NCI-H2029 (cell line): ENCODE data around the gene THRAP3.
"Not testable (repeated sequence)": the region's sequence is repeated elsewhere in the genome, so short reads cannot be mapped to it uniquely, and the experiment has no call there.

Experiments
- DNase-seq: peaks from one replicate; lab custom pipeline; 2025; lab: John Stamatoyannopoulos, UW

Gene THRAP3

DNA sequence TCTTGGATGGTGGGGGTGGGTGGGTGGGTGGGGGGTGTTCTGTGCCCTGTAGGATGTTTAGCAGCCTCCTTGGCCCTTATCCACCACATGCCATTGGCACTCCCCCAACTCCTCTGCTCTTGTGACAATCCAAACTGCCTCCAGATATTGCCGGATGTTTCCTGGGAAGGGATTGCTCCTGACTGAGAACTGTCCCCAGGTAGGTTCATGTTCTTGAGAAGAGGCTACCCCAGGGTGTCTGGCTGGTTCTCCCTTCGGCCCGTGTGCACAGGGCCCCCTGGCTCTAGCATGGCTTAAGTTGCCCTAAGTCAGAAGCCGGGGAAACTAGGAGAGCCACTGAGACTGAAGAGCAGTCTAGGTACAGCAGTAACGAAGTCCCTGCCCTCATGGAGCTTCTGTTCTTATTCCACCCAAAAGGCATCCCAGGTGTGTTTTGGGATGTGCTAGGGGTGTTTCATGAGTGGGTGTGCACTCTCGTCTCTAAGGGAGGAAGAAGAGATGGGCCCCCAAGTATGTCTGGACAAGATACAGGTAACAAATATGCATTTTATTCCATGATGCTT lies 19.8 kb upstream of the THRAP3 start:
- DNase-seq = peak; percentile 44

DNA sequence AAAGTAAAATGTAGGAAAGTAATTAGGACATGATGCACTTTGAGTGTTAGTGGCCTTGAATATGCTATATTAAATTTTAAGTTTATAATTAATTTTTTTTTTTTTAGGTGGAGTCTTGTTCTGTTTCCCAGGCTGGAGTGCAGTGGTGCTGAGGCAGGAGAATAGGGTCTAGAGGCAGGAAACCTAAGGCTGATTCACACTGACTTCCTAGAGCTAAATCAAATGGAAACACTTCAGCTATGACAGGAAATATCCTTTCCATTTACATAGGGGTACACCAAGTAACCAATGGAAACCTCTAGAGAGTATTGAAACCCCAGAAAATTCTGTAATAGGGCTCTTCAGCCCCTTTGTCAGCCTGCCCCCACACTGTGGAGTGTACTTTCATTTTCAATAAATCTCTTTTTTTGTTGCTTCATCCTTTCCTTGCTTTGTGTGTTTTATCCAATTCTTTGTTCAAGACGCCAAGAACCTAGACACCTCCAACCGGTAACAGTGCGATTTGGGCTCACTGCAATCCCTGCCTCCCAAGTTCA lies 17.9 kb upstream of the THRAP3 start:
- no peak for DNase-seq

DNA sequence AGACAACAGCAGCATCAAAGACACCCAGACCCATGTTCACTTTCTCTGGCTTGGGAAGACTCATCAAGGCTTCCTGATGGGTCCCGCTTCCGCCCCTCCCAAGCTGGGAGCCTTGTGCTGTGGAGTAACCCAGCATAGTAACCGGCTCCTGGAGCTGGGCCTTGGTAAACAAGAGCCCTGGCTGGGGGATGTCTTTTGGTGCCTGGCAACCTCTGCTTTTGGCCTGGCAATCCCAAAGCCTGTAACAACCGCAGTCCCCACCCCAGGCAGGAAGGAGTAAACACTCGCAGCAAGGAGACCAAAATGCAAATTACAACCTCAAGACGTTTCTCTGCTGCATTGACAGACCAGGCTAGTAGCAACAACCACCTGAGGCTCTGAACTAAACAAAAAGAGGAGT lies 16.9 kb upstream of the THRAP3 start:
- peak; percentile 77 for DNase-seq

DNA sequence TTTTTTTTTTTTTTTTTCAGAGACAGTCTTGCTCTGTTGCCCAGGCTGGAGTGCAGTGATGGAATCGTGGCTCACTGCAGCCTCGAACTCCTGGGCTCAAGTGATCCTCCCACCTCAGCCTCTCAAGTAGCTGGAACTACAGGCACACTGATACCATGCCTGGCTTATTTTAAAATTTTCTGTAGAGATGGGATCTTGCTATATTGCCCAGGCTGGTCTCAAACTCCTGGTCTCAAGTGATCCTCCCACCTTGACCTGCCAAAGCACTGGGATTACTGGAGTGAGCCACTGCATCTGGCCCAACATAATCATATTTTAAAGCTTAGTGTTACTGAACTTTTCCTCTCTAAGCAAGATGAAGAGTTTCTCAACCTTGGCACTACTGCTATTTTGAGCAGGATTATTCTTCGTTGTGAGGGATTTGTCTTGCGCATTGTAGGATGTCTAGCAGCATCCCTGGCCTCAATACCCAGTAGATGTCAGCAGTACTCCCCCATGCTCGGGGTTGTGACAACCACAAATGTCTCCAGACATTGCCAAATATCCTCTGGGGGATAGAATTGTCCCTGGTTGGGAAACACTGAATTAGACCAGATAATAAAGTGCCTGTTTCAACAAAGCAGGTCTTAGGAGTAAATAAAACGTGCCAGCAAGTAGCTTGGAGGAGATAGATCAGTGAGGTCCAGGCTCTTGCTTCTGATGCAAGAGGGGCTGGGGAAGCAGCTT lies 15.1 kb upstream of the THRAP3 start:
- no peak for DNase-seq

DNA sequence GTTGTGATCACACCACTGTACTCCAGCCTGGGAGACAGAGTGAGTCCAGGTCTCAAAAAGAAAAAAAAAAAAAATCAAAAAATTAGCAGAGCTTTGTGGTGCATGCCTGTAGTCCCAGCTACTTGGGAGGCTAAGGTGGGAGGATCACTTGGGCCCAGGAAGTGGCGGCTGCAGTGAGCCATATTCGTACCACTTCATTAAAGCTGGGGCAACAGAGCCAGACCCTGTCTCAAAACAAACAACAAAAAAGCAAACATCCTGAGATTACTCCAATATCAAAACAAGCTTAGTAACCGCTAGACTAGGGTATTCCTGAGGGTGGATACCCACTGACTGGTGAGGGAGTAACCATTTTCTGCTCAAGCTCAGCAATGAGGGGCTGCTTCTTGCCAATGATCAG lies 12.9 kb upstream of the THRAP3 start:
- DNase-seq = no peak

DNA sequence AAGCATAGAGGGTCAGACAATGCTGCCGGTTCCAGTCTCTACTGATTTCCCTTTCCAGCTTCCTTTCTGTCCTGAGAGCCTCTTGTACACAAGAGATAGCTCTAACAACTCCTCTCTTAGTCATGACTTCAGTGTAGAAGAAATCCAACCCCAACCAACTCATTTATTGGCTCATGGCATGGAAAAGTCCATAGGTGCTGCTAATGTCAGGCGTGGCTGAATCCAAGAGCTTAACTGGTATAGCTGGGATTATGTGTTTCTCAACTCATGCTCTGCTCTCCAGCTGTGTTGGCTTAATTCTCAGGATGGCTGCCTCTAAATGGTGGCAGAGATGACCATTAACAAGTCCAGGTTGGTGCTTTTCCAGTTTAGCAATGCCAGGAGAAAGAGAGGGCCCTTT lies 12.4 kb upstream of the THRAP3 start:
- no peak for DNase-seq

DNA sequence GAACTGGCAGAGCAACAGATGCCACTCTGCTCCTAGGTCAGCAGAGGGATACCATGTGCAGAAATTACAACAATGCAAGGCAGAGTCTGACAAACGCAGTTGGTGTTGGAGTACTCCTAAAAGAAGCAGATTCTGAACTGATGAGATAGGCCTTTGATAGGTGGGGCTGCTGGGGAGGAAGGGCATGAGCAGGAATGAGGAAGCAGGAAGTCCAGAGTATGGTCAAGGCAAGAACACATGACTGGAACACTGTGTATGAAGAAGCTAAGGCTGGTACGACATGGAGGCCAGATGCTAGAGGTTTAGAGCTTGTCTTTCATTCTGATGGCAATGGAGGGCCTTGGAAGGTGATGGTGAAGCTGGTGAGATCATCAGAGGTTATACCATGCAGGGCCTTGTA lies 11.5 kb upstream of the THRAP3 start:
- DNase-seq = no peak

DNA sequence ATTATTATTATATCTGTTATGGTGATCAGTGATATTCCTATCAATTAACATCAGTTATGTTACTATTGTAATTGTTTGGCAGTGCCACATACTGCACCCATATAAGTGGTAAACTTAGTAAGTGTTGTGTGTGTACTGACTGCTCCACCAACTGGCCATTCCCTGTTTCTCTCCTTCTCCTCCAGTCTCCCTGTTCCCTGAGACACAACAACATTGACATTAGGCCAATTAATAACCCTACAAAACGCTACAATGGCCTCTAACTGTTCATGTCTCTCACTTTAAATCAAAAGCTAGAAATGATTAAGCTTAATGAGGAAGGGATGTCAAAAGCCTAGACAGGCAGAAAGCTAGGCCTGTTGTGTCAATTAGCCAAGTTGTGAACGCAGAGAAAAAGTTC lies 6.6 kb upstream of the THRAP3 start:
- no peak for DNase-seq

DNA sequence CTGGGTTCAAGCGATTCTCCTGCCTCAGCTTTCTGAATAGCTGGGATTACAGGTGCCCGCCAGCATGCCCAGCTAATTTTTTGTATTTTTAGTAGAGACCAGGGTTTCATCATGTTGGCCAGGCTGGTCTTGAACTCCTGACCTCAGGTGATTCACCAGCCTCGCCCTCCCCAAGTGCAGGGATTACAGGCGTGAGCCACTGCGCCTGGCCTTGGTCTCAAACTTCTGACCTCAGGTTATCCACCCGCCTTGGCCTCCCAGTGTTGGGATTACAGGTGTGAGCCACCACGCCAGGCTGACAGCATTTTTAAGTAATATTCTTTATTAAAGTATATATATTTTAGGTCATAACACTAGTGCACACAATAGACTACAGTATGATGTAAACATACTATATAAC lies 2.3 kb upstream of the THRAP3 start:
- DNase-seq = not testable (repeated sequence)

DNA sequence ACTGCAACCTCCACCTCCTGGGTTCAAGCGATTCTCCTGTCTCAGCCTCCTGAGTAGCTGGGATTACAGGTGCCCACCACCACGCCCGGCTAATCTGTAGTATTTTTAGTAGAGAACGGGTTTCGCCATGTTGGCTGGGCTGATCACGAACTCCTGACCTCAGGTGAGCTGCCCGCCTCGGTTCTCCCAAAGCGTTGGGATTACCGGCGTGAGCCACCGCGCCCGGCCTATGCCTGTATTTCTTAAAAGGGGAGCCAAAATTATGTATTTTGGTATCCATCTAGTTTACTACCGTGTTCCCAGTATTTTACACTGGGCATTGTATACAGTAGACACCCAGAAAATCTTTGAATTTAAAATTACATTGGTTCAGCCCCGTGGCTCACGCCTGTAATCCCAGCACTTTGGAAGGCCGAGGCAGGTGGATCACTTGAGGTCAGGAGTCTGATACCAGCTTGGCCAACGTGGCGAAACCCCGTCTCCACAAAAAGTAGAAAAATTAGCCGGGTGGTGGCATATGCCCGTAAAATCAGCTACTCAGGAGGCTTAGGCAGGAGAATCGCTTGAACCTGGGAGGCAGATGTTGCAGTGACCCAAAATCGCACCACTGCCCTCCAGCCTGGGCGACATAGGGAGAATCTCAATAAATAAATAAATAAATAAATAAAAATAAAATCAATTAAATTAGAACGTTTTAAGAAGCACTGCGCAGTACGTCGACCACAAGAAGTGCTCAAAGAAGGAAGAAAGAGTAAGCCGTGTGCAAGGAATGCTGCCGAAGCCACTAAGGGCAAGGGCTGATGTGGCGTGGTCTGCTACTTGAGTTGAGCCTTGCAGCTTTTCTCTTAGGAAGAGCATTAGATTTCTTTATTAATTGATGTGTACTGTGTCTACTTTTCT lies 1.5 kb upstream of the THRAP3 start:
- DNase-seq = no peak

DNA sequence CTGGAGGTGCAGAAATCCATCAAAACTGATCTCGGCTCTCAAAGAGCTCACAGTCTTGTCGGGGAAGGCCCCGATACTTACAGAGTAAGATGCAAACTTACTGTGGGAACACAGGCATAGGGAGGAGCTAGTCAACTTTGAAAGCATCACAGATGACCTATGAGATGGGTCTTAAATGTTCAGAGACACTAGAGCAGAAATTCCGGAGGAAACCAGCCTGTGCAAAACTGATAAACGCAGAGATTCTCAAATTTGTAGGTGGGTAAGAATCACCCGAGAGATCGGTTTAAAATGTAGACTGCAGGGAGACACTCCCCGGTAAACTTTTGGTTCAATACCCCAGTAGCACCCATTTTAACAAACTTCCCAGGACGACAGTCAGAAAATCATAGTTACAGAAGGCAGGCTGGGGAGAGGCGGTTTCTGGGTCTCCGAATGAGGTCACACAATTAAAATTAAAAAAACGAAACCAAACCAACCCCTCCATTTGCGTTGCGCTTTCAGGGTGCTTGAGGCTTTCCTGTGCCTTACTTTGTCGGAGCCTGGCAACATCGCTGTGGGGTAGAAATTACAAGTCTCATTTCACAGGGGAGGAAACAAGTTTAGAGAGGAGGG lies 755 bp upstream of the THRAP3 start:
- DNase-seq = no peak

DNA sequence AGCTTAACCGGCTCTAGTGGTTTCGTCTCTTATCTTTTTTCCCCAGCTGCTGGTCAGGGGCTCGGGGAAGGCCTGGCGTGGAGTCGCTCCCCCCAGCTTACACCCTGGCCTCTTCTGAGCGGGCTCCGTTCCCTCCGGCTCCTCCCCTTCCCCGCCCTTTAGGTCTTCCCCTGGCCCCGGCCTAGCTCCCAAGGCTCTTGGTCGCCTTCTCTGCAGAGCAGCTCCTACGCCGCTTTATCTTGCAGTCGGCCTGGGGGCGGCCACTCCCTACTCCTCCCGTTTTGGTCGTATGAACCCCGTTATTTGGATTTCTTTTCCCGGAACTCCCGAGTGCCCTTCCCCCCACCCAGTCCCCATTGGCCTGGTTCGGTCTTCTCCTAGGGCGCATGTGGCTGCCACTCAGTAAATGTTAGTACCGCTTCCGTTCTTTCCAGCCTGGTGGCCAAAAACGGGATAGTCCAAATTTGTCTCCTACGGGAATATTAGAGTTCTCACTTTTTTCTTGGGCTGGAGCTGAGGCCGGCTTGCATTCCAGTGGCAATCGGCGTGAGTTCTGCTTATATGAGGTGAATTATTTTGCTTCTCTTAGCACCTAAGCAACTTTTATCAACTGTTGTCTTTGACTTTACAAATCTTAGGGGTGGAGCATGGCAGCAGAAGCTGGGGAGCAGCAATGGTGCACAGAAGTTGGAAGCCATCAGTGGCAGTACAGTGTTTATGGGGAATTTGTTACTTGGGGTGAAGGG lies 467 bp downstream of the THRAP3 start:
- peak; percentile 68 for DNase-seq

DNA sequence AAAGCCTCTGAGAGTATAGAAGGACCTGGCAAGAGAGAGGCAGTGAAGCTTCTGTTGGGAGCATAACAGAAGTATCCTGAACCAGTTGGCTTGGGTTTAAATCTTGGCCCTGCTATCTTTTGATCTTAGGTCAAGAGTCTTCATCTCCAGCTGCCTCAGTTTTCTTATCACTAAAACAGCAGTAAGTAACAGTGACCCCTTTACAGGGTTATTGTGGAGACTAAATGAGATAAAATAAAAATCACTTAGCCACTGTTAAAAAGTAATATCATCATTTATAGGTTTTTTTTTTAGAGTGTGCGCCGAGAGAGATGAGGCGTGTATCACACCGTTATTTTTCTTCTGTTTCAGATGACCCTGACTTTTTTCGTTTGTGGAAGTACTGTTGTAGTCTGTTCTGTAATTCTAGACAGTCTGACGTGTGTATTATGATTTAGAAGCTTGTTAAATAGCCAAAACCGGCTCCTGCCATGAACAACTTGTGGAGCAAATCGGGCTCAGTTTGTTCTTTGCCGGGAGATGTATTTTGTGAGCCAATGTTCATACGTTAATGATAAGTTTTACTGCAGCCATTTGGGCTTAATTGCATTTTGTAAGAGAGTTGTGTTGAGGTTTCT lies 1.1 kb downstream of the THRAP3 start:
- no peak for DNase-seq

DNA sequence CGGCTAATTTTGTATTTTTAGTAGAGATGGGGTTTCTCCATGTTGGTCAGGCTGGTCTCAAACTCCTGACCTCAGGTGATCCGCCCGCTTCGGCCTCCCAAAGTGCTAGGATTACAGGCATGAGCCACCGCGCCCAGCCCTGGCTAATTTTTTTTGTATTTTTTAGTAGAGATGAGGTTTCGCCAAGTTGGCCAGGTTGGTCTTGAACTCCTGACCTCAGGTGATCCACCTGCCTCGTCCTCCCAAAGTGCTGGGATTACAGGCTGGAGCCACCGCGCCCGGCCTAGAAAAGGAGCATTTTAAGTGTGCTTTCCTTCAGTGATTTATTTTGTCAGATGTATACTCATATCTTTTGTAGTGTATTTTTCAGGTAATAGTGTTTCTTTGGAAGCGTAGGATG lies 6.0 kb downstream of the THRAP3 start:
- DNase-seq = not testable (repeated sequence)

DNA sequence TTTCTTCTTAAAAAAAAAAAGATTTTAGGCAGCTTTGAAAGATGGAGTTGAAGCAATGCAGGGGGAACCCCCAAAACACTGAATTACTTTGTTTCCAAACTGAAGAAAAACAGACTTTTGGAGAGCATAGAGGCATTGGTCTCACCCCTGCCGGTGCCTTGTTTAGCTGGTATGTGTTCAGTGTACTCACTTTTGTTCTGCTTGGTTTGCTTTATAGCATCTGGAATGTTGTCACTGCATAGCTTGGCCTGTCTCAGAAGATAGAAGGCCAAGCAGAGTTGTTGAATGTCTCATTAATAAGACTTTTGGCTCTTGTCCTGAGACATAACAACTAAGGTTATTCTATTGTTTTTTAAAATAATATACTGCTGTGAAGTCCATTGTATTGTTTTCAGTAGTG lies 6.9 kb downstream of the THRAP3 start:
- no peak for DNase-seq

DNA sequence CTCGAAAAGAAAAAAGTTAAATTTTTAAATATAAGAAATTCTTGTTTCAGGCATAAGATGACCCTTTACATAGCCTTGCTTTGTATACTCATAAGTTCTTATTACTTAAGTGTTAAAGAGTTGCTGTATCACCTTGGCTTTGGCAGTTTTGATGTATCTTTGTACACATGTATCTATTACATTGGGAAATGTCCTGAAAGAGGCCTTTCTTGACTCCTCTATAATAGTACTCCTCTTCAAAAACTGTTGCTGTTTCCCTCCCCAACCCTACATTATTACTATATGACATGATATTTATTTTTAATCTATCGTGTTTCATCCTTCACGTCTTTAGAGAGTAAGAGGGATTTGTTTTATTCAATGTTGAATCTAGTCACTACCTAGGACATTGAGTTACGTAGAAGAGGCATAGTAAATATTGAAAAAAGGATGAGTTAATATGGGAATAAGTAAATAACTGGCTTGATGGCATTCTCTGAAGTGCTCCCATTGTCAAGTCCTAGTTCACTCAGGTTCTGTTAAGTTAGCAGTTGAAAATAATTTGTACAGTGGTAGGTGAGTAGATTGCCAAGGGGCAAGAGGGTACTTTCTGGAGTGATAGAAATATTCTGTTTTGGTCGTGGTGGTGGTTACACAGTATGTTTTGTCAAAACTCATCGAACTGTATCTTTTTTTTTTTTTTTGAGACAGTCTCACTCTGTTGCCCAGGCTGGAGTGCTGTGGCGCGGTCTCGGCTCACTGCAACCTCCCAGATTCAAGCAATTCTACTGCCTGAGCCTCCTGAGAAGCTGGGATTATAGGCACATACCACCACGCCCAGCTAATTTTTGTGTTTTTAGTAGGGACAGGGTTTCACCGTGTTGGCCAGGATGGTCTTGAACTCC lies 8.2 kb downstream of the THRAP3 start:
- peak; percentile 45 for DNase-seq

DNA sequence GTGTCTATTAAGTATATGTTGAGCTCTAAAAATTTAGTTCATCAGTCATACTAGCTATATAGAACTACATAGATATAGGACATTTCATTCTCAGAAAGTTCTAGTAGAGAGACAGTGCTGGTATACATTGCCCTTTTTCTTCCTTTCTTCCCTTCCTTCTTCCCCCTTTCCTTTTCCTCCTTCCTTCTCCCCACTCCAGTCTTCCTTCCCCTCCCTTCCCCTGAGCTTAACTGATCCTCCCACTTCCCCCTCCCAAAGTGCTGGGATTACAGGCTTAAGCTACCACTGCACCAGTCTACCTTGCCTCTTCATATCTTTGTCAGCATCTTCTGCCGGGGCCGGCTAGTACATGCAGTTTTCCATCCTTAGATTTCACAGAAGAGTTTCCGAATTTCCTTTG lies 12.1 kb downstream of the THRAP3 start:
- no peak for DNase-seq

DNA sequence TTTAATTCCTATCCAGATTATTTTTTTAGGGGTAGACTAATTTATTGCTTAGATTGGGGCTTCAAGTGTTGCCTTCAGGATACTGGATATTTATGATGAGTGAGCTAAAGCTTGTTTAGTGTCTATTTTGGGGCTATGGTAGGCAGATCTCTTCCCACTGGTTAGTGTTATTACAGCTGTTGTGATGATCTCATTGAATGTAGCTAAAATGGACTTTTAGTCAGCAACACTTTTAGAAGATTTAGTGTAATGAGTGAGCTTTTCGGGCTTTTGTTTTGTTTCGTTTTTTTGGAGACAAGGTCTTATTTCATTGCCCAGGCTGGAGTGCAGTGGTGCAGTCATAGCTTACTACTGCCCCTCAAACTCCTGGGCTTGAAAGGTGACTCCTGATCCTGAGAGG lies 14.2 kb downstream of the THRAP3 start:
- no peak for DNase-seq

DNA sequence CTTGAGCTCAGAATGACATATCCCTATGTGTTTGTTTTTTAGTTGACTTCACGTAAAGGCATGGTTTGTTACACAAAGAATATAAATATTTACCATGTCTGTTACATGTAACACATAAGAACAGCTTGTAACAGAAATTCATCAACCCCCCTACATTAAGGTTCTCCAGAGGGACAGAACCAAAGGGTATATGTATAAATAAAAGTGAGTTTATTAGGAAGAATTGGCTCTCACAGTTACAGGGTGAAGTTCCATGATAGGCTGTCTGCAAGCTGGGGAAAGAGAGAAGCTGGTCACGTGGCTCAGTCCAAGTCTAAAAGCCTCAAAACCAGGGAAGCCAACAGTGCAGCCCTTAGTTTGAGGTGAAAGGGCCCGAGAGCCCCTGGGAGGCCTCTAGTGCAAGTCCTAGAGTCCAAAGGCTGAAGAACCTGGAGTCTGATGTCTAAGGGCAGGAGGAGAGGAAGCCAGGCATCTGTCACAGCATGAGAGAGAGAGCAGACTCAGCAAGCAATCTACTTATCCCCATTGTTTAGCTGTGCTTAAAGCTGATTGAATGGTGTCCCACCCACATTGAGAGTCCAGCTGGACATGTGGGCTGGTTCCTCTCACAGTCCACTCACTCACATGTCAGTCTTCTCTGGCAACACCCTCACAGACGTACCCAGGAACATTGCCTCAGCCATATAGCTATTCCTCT lies 15.8 kb downstream of the THRAP3 start:
- peak; percentile 14 for DNase-seq

DNA sequence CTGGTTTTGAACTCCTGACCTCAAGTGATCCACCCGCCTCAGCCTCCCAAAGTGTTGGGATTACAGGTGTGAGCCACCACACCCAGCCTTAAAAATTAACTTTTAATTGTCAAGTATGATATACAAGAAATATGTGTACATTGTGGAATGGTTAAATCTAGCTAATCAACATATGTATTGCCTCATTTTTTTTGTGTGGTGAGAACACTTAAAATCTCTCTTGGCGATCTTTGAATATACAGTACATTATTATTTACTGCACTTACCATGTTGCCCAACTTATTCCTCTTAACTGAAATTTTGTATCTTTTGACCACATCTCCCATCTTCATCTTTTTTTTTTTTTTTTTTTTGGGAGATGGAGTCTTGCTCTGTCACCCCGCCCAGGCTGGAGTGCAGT lies 23.3 kb downstream of the THRAP3 start:
- DNase-seq = no peak
